Muscle of leg (tissue), 11 donors: ENCODE measurements around the gene PML. TPM values are rescaled to one million over a fixed set of nuclear protein-coding genes. Genes with fewer than 3 reads are reported as not detected.
"Not testable (repeated sequence)": the region's sequence is repeated elsewhere in the genome, so short reads cannot be mapped to it uniquely, and the experiment has no call there.

ENCODE experiments used
- DNase-seq: peaks from one replicate; pipeline ENCODE4 v3.0.0; 2013
- H3K27ac ChIP-seq: one replicate; pipeline ENCODE4 v1.5.1; 2013; ENCODE audit warnings: mild to moderate bottlenecking, low read length, control low read depth
- H3K27me3 ChIP-seq: one replicate; pipeline ENCODE4 v1.6.1; 2013; ENCODE audit warnings: low read length; ENCODE audit not compliant: control insufficient read depth, insufficient read depth
- H3K36me3 ChIP-seq: one replicate; pipeline ENCODE4 v1.6.1; 2013; ENCODE audit warnings: low read length; ENCODE audit not compliant: control insufficient read depth, insufficient read depth
- H3K4me1 ChIP-seq: one replicate; pipeline ENCODE4 v1.6.1; 2013; ENCODE audit warnings: low read length; ENCODE audit not compliant: control insufficient read depth, insufficient read depth
- H3K4me3 ChIP-seq: one replicate; pipeline ENCODE4 v1.5.1; 2013; ENCODE audit warnings: low read length, control low read depth
- H3K9me3 ChIP-seq: replicated peaks from 2 replicates; pipeline ENCODE4 v1.6.1; 2013; ENCODE audit warnings: low read depth, low read length; ENCODE audit not compliant: control insufficient read depth
- WGBS: methylation state at CpG from one replicate; pipeline ENCODE4 v1.1.5; 2013; ENCODE audit warnings: missing lambda C conversion rate; ENCODE audit not compliant: insufficient coverage; 5-methylcytosine and 5-hydroxymethylcytosine counted together
- polyA plus RNA-seq, 8 donors: library from polyadenylated mRNA; unstranded; fragments of 120-200 nt; gene quantifications; one replicate each; pipeline versions ENCODE4 v1.2.1 to v1.2.3, GENCODE V29; 2013; ENCODE audit warnings: inconsistent platforms in 1 of 8, low replicate concordance in 1 of 8; ENCODE audit not compliant: insufficient read length in 8 of 8, insufficient read depth in 1 of 8
- total RNA-seq: library from RNA; stranded (reverse); fragments of 120-200 nt; gene quantifications from one replicate; pipeline ENCODE4 v1.2.4, GENCODE V29; 2013

The PML gene
- total and polyA plus RNA-seq, 9 donors = 15.2 to 47.2 (median 32.0) TPM

GRCh38 chr15:73957276-73957675 is 37.2 kb upstream of the PML start:
- DNase-seq = peak; percentile 0
- Histone ChIP-seq H3K9me3 (no peaks in the 10 kb centered on the region), H3K4me3 (no peak overlapping the region), H3K27ac (no peak overlapping the region), H3K4me1 (peaks cover 29% of the 10 kb centered on the region), H3K27me3 (no peaks in the 10 kb centered on the region), H3K36me3 (no peaks in the 10 kb centered on the region)
- 93% methylated on average over 6 of the region's 8 CpGs for WGBS

GRCh38 chr15:73957785-73958184 is 36.7 kb upstream of the PML start:
- no peaks in the 10 kb centered on the region for H3K9me3 ChIP-seq
- no peaks in the 10 kb centered on the region for H3K27me3 ChIP-seq
- peaks cover 24% of the 10 kb centered on the region for H3K4me1 ChIP-seq
- no peak overlapping the region for H3K27ac ChIP-seq
- WGBS = no CpG with 5 or more reads among the region's 2 CpGs
- no peak for DNase-seq
- H3K36me3 ChIP-seq = no peaks in the 10 kb centered on the region
- no peak overlapping the region for H3K4me3 ChIP-seq

- peak; percentile 70 for DNase-seq
- H3K4me3 ChIP-seq = no peak overlapping the region
- no peak overlapping the region for H3K27ac ChIP-seq
- H3K36me3 ChIP-seq = no peaks in the 10 kb centered on the region
- no peaks in the 10 kb centered on the region for H3K9me3 ChIP-seq
- H3K4me1 ChIP-seq = peaks cover 15% of the 10 kb centered on the region
- WGBS = 54% methylated on average over 3 of the region's 8 CpGs
- no peaks in the 10 kb centered on the region for H3K27me3 ChIP-seq
These were observed 35.4 kb upstream of the PML start for GRCh38 chr15:73959012-73959581.

GRCh38 chr15:73959801-73960200 is 34.7 kb upstream of the PML start:
- Histone ChIP-seq H3K27me3 (no peaks in the 10 kb centered on the region), H3K9me3 (no peaks in the 10 kb centered on the region), H3K4me1 (peaks cover 15% of the 10 kb centered on the region), H3K27ac (no peak overlapping the region), H3K4me3 (no peak overlapping the region), H3K36me3 (no peaks in the 10 kb centered on the region)
- DNase-seq = peak; percentile 5
- 72% methylated on average over 5 of the region's 6 CpGs for WGBS

GRCh38 chr15:73960472-73961070 is 33.9 kb upstream of the PML start:
- not testable (repeated sequence) for H3K27ac ChIP-seq, H3K4me3 ChIP-seq, DNase-seq, H3K27me3 ChIP-seq, H3K36me3 ChIP-seq, H3K9me3 ChIP-seq
- 93% methylated on average over 5 of the region's 7 CpGs for WGBS
- H3K4me1 ChIP-seq = peaks cover 20% of the 10 kb centered on the region

- Histone ChIP-seq H3K27ac (no peak overlapping the region), H3K27me3 (no peaks in the 10 kb centered on the region), H3K4me1 (peaks cover 14% of the 10 kb centered on the region), H3K9me3 (no peaks in the 10 kb centered on the region), H3K4me3 (no peak overlapping the region), H3K36me3 (no peaks in the 10 kb centered on the region)
- no CpG with 5 or more reads among the region's 5 CpGs for WGBS
- DNase-seq = no peak
These were observed 32.1 kb upstream of the PML start for GRCh38 chr15:73962433-73962832.

- Histone ChIP-seq H3K4me3 (no peak overlapping the region), H3K27me3 (no peaks in the 10 kb centered on the region), H3K36me3 (no peaks in the 10 kb centered on the region), H3K27ac (no peak overlapping the region), H3K9me3 (no peaks in the 10 kb centered on the region), H3K4me1 (peaks cover 7% of the 10 kb centered on the region)
- WGBS = 12% methylated on average over 8 of the region's 11 CpGs
- DNase-seq = peak; percentile 74
These were observed 29.8 kb upstream of the PML start for GRCh38 chr15:73964736-73965093.

- no peaks in the 10 kb centered on the region for H3K27me3 ChIP-seq
- no peak overlapping the region for H3K4me3 ChIP-seq
- H3K27ac ChIP-seq = no peak overlapping the region
- DNase-seq = no peak
- no peaks in the 10 kb centered on the region for H3K36me3 ChIP-seq
- 12% methylated on average over 8 of the region's 13 CpGs for WGBS
- H3K4me1 ChIP-seq = peaks cover 5% of the 10 kb centered on the region
- no peaks in the 10 kb centered on the region for H3K9me3 ChIP-seq
These were observed 29.3 kb upstream of the PML start for GRCh38 chr15:73965094-73965757.

- no peaks in the 10 kb centered on the region for H3K9me3 ChIP-seq
- H3K36me3 ChIP-seq = no peaks in the 10 kb centered on the region
- H3K27me3 ChIP-seq = no peaks in the 10 kb centered on the region
- WGBS = 14% methylated on average over 1 of the region's 2 CpGs
- peaks cover 5% of the 10 kb centered on the region for H3K4me1 ChIP-seq
- no peak overlapping the region for H3K27ac ChIP-seq
- no peak overlapping the region for H3K4me3 ChIP-seq
- DNase-seq = no peak
These were observed 28.8 kb upstream of the PML start for GRCh38 chr15:73965758-73966113.

GRCh38 chr15:73968461-73968860 is 26.1 kb upstream of the PML start:
- Histone ChIP-seq H3K4me1 (peaks cover 13% of the 10 kb centered on the region), H3K27me3 (no peaks in the 10 kb centered on the region), H3K36me3 (no peaks in the 10 kb centered on the region), H3K4me3 (no peak overlapping the region), H3K27ac (no peak overlapping the region), H3K9me3 (no peaks in the 10 kb centered on the region)
- no peak for DNase-seq
- 80% methylated on average over 1 of the region's 3 CpGs for WGBS
